ENCODE measurements around the gene MAP3K5.
"Not testable (repeated sequence)": the region's sequence is repeated elsewhere in the genome, so short reads cannot be mapped to it uniquely, and the experiment has no call there.

Gene MAP3K5

GRCh38 chr6:136721467-136721866, 70.8 kb downstream of the MAP3K5 start:
- DNase-seq (ENCODE audit: low read depth), result no peak

GRCh38 chr6:136720045-136720770, 72.1 kb downstream of the MAP3K5 start:
- no peak for DNase-seq (ENCODE audit: low read depth)

- DNase-seq (ENCODE audit: low read depth), result no peak
Observed at GRCh38 chr6:136719280-136720044, 72.8 kb downstream of the MAP3K5 start.

GRCh38 chr6:136718476-136718875, 73.8 kb downstream of the MAP3K5 start:
- DNase-seq (ENCODE audit: low read depth), result no peak

- no peak for DNase-seq (ENCODE audit: low read depth)
Observed at GRCh38 chr6:136717716-136717990, 74.6 kb downstream of the MAP3K5 start.

GRCh38 chr6:136716917-136717715, 75.2 kb downstream of the MAP3K5 start:
- no peak for DNase-seq (ENCODE audit: low read depth)

- not testable (repeated sequence) for DNase-seq (ENCODE audit: low read depth)
Observed at GRCh38 chr6:136712642-136713041, 79.6 kb downstream of the MAP3K5 start.

- DNase-seq (ENCODE audit: low read depth), result no peak
Observed at GRCh38 chr6:136711644-136712043, 80.6 kb downstream of the MAP3K5 start.

- DNase-seq (ENCODE audit: low read depth), result no peak
Observed at GRCh38 chr6:136710877-136711552, 81.3 kb downstream of the MAP3K5 start.

GRCh38 chr6:136709429-136709828, 82.8 kb downstream of the MAP3K5 start:
- no peak for DNase-seq (ENCODE audit: low read depth)

- no peak for DNase-seq (ENCODE audit: low read depth)
Observed at GRCh38 chr6:136706430-136706829, 85.8 kb downstream of the MAP3K5 start.

- DNase-seq (ENCODE audit: low read depth), result no peak
Observed at GRCh38 chr6:136703331-136703865, 88.9 kb downstream of the MAP3K5 start.

- no peak for DNase-seq (ENCODE audit: low read depth)
Observed at GRCh38 chr6:136701045-136701444, 91.2 kb downstream of the MAP3K5 start.

- no peak for DNase-seq (ENCODE audit: low read depth)
Observed at GRCh38 chr6:136699358-136699757, 92.9 kb downstream of the MAP3K5 start.

- DNase-seq (ENCODE audit: low read depth), result no peak
Observed at GRCh38 chr6:136696783-136697364, 95.4 kb downstream of the MAP3K5 start.

- no peak for DNase-seq (ENCODE audit: low read depth)
Observed at GRCh38 chr6:136696238-136696637, 96.0 kb downstream of the MAP3K5 start.

- no peak for DNase-seq (ENCODE audit: low read depth)
Observed at GRCh38 chr6:136695412-136695811, 96.9 kb downstream of the MAP3K5 start.

GRCh38 chr6:136693090-136693489, 99.2 kb downstream of the MAP3K5 start:
- no peak for DNase-seq (ENCODE audit: low read depth)

- not testable (repeated sequence) for DNase-seq (ENCODE audit: low read depth)
Observed at GRCh38 chr6:136687894-136688293, 104.4 kb downstream of the MAP3K5 start.

GRCh38 chr6:136685540-136686108, 106.7 kb downstream of the MAP3K5 start:
- no peak for DNase-seq (ENCODE audit: low read depth)

- no peak for DNase-seq (ENCODE audit: low read depth)
Observed at GRCh38 chr6:136684466-136684865, 107.8 kb downstream of the MAP3K5 start.

Data from activated T-cell treated with anti-CD3 and anti-CD28 coated beads for 1 hour (primary cell).